HEK293T (cell line): ENCODE data around the gene SHLD1.

ENCODE experiments used
- ARNT ChIP-seq: fragments of 450-650 bp; IDR thresholded peaks from 2 replicates; pipeline ENCODE4 v1.6.1; 2017; ENCODE audit warnings: mild to moderate bottlenecking
- BHLHE40 ChIP-seq: fragments of 450-650 bp; IDR thresholded peaks from 2 replicates; pipeline ENCODE4 v1.6.1; 2016; ENCODE audit warnings: mild to moderate bottlenecking, moderate library complexity, borderline replicate concordance
- ELF4 ChIP-seq: fragments of 450-650 bp; IDR thresholded peaks from 2 replicates; pipeline ENCODE4 v1.6.1; 2017; ENCODE audit warnings: antibody characterized with exemption
- FOXA1 ChIP-seq: fragments of 450-650 bp; IDR thresholded peaks from 2 replicates; pipeline ENCODE4 v1.6.1; 2016; ENCODE audit warnings: mild to moderate bottlenecking
- FOXK2 ChIP-seq: fragments of 450-650 bp; IDR thresholded peaks from 2 replicates; pipeline ENCODE4 v1.6.1; 2016; ENCODE audit warnings: mild to moderate bottlenecking
- HDGF ChIP-seq: fragments of 450-650 bp; IDR thresholded peaks from 2 replicates; pipeline ENCODE4 v1.6.1; 2017; ENCODE audit warnings: antibody characterized with exemption, borderline replicate concordance
- LEF1 ChIP-seq: fragments of 450-650 bp; IDR thresholded peaks from 2 replicates; pipeline ENCODE4 v1.6.1; 2017; ENCODE audit warnings: mild to moderate bottlenecking, borderline replicate concordance
- NFRKB ChIP-seq: fragments of 450-650 bp; IDR thresholded peaks from 2 replicates; pipeline ENCODE4 v1.6.1; 2016; ENCODE audit warnings: mild to moderate bottlenecking, moderate library complexity
- SP1 ChIP-seq: fragments of 450-650 bp; IDR thresholded peaks from 2 replicates; pipeline ENCODE4 v1.6.1; 2017
- SUZ12 ChIP-seq: fragments of 450-650 bp; IDR thresholded peaks from 2 replicates; pipeline ENCODE4 v1.6.1; 2016; ENCODE audit warnings: mild to moderate bottlenecking
- ZNF384 ChIP-seq: fragments of 450-650 bp; IDR thresholded peaks from 2 replicates; pipeline ENCODE4 v1.6.1; 2016

- TF ChIP-seq LEF1 (no peak), ELF4 (no peak), NFRKB (no peak), SUZ12 (no peak), FOXA1 (no peak), HDGF (no peak), BHLHE40 (no peak), SP1 (no peak), ZNF384 (no peak), FOXK2 (no peak), ARNT (no peak)
These were observed 23.4 kb downstream of the SHLD1 start for GRCh38 chr20:5773589-5773988.
